Measurements from ENCODE around the gene CPD. TPM values are rescaled to one million over a fixed set of nuclear protein-coding genes. Genes with fewer than 3 reads are reported as not detected.
A peak's percentile ranks its signal among the peaks of the same experiment; 100 is the strongest.
"Not testable (repeated sequence)": the region's sequence is repeated elsewhere in the genome, so short reads cannot be mapped to it uniquely, and the experiment has no call there.

The CPD gene
- polyA plus RNA-seq, 10 donors = 21.5 to 30.8 (median 26.0) TPM

- DNase-seq = no peak
Observed at GRCh38 chr17:30424471-30424870, 45.7 kb downstream of the CPD start.

GRCh38 chr17:30426292-30426691 is 47.6 kb downstream of the CPD start:
- no peak for DNase-seq

GRCh38 chr17:30427611-30428010 is 48.9 kb downstream of the CPD start:
- DNase-seq = no peak

- DNase-seq = peak; percentile 50 to 66 (median 52)
Observed at GRCh38 chr17:30429155-30429554, 50.4 kb downstream of the CPD start.

GRCh38 chr17:30433514-30433913 is 54.8 kb downstream of the CPD start:
- DNase-seq = peak in 1 of 3 donors; percentile 75

- DNase-seq = no peak
Observed at GRCh38 chr17:30436729-30437128, 58.0 kb downstream of the CPD start.

GRCh38 chr17:30443721-30444120 is 65.0 kb downstream of the CPD start:
- no peak for DNase-seq

GRCh38 chr17:30446640-30447039 is 67.9 kb downstream of the CPD start:
- DNase-seq = not testable (repeated sequence)

- peak; percentile 17 to 39 (median 25) for DNase-seq
Observed at GRCh38 chr17:30449480-30449879, 70.8 kb downstream of the CPD start.

GRCh38 chr17:30450125-30451027 is 71.6 kb downstream of the CPD start:
- no peak for DNase-seq

GRCh38 chr17:30454635-30455034 is 75.9 kb downstream of the CPD start:
- DNase-seq = no peak

- DNase-seq = no peak
Observed at GRCh38 chr17:30458371-30458770, 79.6 kb downstream of the CPD start.

GRCh38 chr17:30458797-30459413 is 80.2 kb downstream of the CPD start:
- DNase-seq = not testable (repeated sequence)

GRCh38 chr17:30468465-30468864 is 89.7 kb downstream of the CPD start:
- no peak for DNase-seq

- peak in 2 of 3 donors; percentile 9 to 38 for DNase-seq
Observed at GRCh38 chr17:30472238-30472890, 93.6 kb downstream of the CPD start.

GRCh38 chr17:30475206-30475605 is 96.5 kb downstream of the CPD start:
- DNase-seq = no peak

- DNase-seq = no peak
Observed at GRCh38 chr17:30476726-30477082, 98.0 kb downstream of the CPD start.

- DNase-seq = peak; percentile 96 to 97 (median 96)
Observed at GRCh38 chr17:30477083-30477773, 98.5 kb downstream of the CPD start, which contains the start of gene GOSR1. Gene GOSR1, plus strand, starts transcription at chr17:30477408. Its CDS starts 26 bp downstream, at chr17:30477434.

- peak in 1 of 3 donors; percentile 3 for DNase-seq
Observed at GRCh38 chr17:30477774-30478115, 99.0 kb downstream of the CPD start.

- DNase-seq = no peak
Observed at GRCh38 chr17:30482555-30482954, 103.8 kb downstream of the CPD start.

- DNase-seq = no peak
Observed at GRCh38 chr17:30483159-30483558, 104.4 kb downstream of the CPD start.

- no peak for DNase-seq
Observed at GRCh38 chr17:30493780-30494179, 115.1 kb downstream of the CPD start.

Measured in muscle of back (tissue), 11 donors.